MCF 10A (cell line): ENCODE results near the gene VOPP1. TPM values are rescaled to one million over a fixed set of nuclear protein-coding genes. Genes with fewer than 3 reads are reported as not detected.

Source experiments
- BruUV-seq: library from RNA; stranded (reverse); fragments of 400-500 nt; replicated peaks from 2 replicates; lab custom pipeline; 2021; lab: Mats Ljungman, UMichigan
- CTCF ChIA-PET: fragments of 300-600 bp; sonication (Branson Sonifier 250); formaldehyde crosslinking; extraction: SDS; loops from one replicate; lab custom pipeline; 2021; ENCODE audit warnings: antibody characterized with exemption, inconsistent platforms; lab: Yijun Ruan, JAX
- POLR2A ChIA-PET: fragments of 300-600, 350-650 bp; sonication (Branson Sonifier 250); formaldehyde crosslinking; extraction: SDS; loops from one replicate; lab custom pipeline; 2020; ENCODE audit warnings: antibody characterized with exemption, inconsistent platforms; lab: Yijun Ruan, JAX
- DNase-seq: peaks from one replicate; pipeline ENCODE4 v3.0.0-alpha.2; 2018; ENCODE audit not compliant: unreplicated experiment
- H3K27ac Mint-ChIP-seq: one replicate; pipeline ENCODE4 v1.8.0; 2022; ENCODE audit warnings: mild to moderate bottlenecking, low read depth, mixed read lengths; ENCODE audit not compliant: unreplicated experiment
- H3K27me3 Mint-ChIP-seq: one replicate; pipeline ENCODE4 v1.8.0; 2022; ENCODE audit warnings: mixed read lengths; ENCODE audit not compliant: insufficient read depth, unreplicated experiment
- H3K36me3 Mint-ChIP-seq: one replicate; pipeline ENCODE4 v1.8.0; 2022; ENCODE audit warnings: mild to moderate bottlenecking, moderate library complexity, mixed read lengths; ENCODE audit not compliant: insufficient read depth, unreplicated experiment
- H3K4me1 Mint-ChIP-seq: one replicate; pipeline ENCODE4 v1.8.0; 2022; ENCODE audit warnings: mixed read lengths; ENCODE audit not compliant: insufficient read depth, unreplicated experiment
- H3K4me3 Mint-ChIP-seq: one replicate; pipeline ENCODE4 v1.8.0; 2022; ENCODE audit warnings: mild to moderate bottlenecking, moderate library complexity, mixed read lengths; ENCODE audit not compliant: unreplicated experiment
- H3K9me3 Mint-ChIP-seq: one replicate; pipeline ENCODE4 v1.8.0; 2022; ENCODE audit warnings: mixed read lengths; ENCODE audit not compliant: unreplicated experiment
- intact Hi-C: fragments of 100-400 bp; cut with micrococcal nuclease; formaldehyde crosslinking; loops from 2 replicates; pipeline ENCODE4 v1.14.1; 2022
- total RNA-seq: library from RNA; stranded (reverse); gene quantifications from 2 replicates; pipeline ENCODE4 v1.2.3, GENCODE V29; 2022
- TF ChIP-seq, protein P1 (sequence below): fragments of 200-600 bp; IDR thresholded peaks from one replicate; pipeline ENCODE4 v1.8.0; 2022; ENCODE audit warnings: antibody characterized with exemption, mild to moderate bottlenecking; ENCODE audit not compliant: unreplicated experiment

Gene VOPP1
- total RNA-seq, 1 experiment from 2014 or later, result 29.2 TPM

DNA sequence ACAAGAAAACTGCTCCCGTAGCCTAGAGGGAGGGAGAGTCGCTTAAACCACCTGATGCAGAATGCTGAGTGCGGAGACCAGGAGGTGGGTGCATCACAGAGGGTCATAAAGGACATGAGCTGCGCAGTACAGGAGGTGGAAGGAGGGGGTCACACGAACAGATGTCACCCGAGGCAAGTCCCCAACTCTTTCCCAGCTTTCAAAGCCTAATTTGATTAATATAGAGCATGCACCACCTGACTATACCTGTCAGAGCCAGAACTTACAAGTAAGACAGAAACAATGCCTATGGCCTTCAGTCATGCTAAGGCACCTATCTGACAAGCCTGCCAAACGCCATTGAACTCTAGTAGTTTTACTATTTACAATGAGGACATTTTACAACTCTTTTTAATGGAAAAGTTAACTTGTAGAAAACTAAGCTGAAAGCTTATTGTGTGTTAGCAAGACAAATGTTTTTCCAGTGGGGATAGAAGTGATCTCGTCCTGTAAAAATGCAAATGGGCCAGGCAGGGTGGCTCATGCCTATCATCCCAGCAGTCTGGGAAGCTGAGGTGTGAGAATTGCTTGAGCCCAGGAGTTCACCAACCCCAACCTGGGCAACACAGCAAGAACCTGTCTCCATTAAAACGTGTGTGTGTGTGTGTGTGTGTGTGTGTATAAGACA lies 1.1 kb upstream of the VOPP1 start:
- Mint-ChIP-seq H3K27ac (peak overlapping the region; percentile 67), H3K36me3 (peaks cover 7% of the 10 kb centered on the region), H3K4me1 (peaks cover 36% of the 10 kb centered on the region), H3K9me3 (no peaks in the 10 kb centered on the region), H3K4me3 (peak overlapping the region; percentile 62), H3K27me3 (no peaks in the 10 kb centered on the region)
- no TSS peak for BruUV-seq
- POLR2A ChIA-PET, result interaction anchor here (0.7 to 6.5 kb wide), 16 partner anchors 9 to 533 kb away, joined by 3 to 62 read pairs (median 4); partner anchors contain the start of genes CCT6A, CHCHD2, PSPH and SUMF2
- CTCF ChIA-PET, result interaction anchor here (0.8 to 2.9 kb wide), 7 partner anchors 10 to 293 kb away, joined by 3 to 17 read pairs (median 6); no protein-coding TSS in a partner anchor
- DNase-seq, result no peak
- TF ChIP-seq, protein P1, sequence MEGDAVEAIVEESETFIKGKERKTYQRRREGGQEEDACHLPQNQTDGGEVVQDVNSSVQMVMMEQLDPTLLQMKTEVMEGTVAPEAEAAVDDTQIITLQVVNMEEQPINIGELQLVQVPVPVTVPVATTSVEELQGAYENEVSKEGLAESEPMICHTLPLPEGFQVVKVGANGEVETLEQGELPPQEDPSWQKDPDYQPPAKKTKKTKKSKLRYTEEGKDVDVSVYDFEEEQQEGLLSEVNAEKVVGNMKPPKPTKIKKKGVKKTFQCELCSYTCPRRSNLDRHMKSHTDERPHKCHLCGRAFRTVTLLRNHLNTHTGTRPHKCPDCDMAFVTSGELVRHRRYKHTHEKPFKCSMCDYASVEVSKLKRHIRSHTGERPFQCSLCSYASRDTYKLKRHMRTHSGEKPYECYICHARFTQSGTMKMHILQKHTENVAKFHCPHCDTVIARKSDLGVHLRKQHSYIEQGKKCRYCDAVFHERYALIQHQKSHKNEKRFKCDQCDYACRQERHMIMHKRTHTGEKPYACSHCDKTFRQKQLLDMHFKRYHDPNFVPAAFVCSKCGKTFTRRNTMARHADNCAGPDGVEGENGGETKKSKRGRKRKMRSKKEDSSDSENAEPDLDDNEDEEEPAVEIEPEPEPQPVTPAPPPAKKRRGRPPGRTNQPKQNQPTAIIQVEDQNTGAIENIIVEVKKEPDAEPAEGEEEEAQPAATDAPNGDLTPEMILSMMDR, result no peak
- intact Hi-C loops, result no loop called here

GRCh38 chr7:55571511-55572377 lies 558 bp downstream of the VOPP1 start:
- no TSS peak for BruUV-seq
- POLR2A ChIA-PET, result interaction anchor here (0.5 to 6.5 kb wide), 8 partner anchors 9 to 587 kb away, joined by 3 to 62 read pairs (median 4); no protein-coding TSS in a partner anchor
- no peak overlapping the region for H3K27ac Mint-ChIP-seq
- no peaks in the 10 kb centered on the region for H3K9me3 Mint-ChIP-seq
- CTCF ChIA-PET, result interaction anchor here (0.7 to 1.5 kb wide), 3 partner anchors 26 to 412 kb away, joined by 3 to 5 read pairs (median 3); no protein-coding TSS in a partner anchor
- peak overlapping the region; percentile 86 for H3K4me3 Mint-ChIP-seq
- peaks cover 7% of the 10 kb centered on the region for H3K36me3 Mint-ChIP-seq
- peaks cover 36% of the 10 kb centered on the region for H3K4me1 Mint-ChIP-seq
- intact Hi-C loops, result loop anchor here (1.0 kb wide), 1 partner anchor 65 kb away; no protein-coding TSS in a partner anchor
- peak; percentile 33 for DNase-seq
- TF ChIP-seq, protein P1, result no peak
- no peaks in the 10 kb centered on the region for H3K27me3 Mint-ChIP-seq

GRCh38 chr7:55570939-55571338 lies 1.4 kb downstream of the VOPP1 start:
- H3K27me3 Mint-ChIP-seq, result no peaks in the 10 kb centered on the region
- H3K36me3 Mint-ChIP-seq, result peaks cover 7% of the 10 kb centered on the region
- TSS peak; percentile 41 for BruUV-seq
- H3K9me3 Mint-ChIP-seq, result no peaks in the 10 kb centered on the region
- H3K27ac Mint-ChIP-seq, result peak overlapping the region; percentile 63
- intact Hi-C loops, result loop anchor here (1.0 kb wide), 1 partner anchor 65 kb away; no protein-coding TSS in a partner anchor
- TF ChIP-seq, protein P1, result no peak
- DNase-seq, result peak; percentile 54
- H3K4me3 Mint-ChIP-seq, result peak overlapping the region; percentile 86
- ChIA-PET POLR2A (interaction anchor here (0.6 to 6.5 kb wide), 9 partner anchors 8 to 588 kb away, joined by 3 to 62 read pairs (median 3); no protein-coding TSS in a partner anchor), CTCF (interaction anchor here (0.9 kb wide), 1 partner anchor 10 kb away, joined by 5 read pairs; no protein-coding TSS in a partner anchor)
- H3K4me1 Mint-ChIP-seq, result peaks cover 39% of the 10 kb centered on the region
